ENCODE data around the gene TNS4.

TNS4 gene

DNA sequence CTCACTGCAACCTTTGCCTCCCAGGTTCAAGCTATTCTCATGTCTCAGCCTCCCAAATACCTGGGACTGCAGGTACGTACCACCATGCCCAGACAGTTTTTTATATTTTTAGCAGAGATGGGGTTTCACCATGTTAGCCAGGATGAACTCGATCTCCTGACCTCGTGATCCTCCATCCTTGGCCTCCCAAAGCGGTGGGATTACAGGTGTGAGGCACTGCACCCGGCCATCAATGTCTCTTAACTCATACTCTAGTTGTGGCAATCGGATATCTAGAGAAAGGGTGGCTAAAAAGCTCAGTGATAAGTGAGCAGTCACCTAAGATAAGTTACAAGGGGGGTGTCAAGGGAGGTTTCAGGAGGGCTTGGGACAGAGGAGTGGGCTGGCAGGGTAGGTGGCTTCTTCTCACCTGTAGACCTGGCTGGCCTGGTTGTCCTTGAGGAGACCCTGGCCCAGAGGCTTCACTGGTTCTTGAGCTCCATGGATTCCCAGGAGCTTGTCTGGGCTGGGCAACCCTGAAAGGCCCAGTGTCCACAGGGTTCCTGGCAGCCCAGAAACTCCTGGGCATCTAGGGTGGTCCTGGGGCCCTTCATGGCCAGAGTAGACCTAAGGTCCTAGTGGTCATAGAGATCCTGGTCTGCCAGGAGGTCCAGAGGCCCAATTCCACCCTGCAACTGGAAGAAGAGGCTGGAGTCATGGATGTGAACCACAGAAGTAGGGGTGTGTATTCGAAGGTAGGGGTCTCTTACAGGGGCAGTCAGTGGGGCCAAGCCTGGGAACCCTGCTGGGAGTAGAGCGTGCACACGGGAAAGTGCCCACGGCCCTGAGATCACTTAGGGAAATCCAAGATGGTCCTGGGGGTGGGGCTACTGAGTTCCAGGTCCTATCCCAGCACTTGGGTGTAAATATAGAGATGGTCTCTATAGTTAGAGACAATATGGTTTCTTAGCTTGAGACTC, 70.9 kb downstream of the TNS4 start:
- no peak for DNase-seq

DNA sequence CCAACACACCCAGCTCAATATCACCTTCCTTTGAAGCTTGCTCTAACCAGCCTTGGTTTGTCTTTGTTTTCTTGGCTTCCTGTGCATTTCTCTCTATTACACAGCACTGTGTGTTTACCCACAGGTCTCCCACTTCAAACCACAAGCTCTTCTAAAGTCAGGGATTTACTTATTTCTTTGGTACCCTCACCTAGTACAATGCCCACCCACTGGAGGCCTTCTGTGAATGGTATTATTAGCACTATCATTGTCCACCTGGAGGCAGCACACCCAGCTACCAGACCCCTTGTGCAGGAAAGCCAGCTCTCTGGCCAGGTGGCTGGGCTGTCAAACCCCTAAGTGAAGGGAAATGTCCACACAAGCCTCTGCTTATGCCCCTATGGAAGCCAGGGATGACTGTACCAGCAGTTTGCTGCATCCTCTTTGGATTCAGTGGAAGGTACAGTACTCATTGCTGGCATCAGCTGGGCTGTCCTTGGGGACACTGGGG, 74.4 kb downstream of the TNS4 start:
- DNase-seq: no peak

Measured in kidney glomerular epithelial cell (primary cell).